HG03354 (cell line): ENCODE measurements around the gene HSDL2.
A peak's percentile ranks its signal among the peaks of the same experiment; 100 is the strongest.
"Not testable (repeated sequence)": the region's sequence is repeated elsewhere in the genome, so short reads cannot be mapped to it uniquely, and the experiment has no call there.

Experiments used
- ATAC-seq: cut with Tn5 transposase; IDR thresholded peaks from one replicate; pipeline ENCODE4 v1.9.1; 2021; ENCODE audit warnings: mild to moderate bottlenecking; ENCODE audit not compliant: unreplicated experiment, poor library complexity, severe bottlenecking

The HSDL2 gene

DNA sequence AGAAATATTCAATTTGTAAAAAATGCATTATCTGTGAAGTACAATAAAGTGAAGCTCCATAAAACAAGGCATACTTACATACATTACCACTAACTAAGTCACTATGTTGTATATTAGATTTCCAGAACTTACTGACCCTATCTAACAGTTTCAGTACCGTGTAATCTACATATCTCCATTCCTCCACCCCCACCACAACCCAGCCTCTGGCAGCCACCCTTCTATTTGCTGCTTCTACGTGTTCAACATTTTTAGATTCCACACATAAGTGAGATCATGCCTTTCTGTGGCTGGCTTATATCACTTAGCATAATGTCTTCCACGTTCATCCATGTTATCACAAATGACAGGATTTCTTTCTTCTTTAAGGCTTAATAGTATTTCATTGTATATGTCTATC, 15.1 kb upstream of the HSDL2 start:
- no peak for ATAC-seq

DNA sequence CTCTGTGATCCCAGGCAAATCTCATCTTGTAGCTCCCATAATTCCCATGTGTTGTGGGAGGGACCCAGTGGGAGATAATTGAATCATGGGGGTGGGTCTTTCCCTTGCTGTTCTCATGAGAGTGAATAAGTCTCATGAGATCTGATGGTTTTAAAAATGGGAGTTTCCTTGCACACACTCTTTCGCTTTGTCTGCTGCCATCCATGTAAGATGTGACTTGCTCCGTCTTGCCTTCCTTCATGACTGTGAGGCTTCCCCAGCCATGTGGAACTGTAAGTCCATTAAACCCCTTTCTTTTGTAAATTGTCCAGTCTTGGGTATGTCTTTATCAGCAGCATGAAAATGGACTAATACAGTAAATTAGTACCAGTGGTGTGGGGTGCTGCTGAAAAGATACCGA, 14.7 kb upstream of the HSDL2 start:
- not testable (repeated sequence) for ATAC-seq

DNA sequence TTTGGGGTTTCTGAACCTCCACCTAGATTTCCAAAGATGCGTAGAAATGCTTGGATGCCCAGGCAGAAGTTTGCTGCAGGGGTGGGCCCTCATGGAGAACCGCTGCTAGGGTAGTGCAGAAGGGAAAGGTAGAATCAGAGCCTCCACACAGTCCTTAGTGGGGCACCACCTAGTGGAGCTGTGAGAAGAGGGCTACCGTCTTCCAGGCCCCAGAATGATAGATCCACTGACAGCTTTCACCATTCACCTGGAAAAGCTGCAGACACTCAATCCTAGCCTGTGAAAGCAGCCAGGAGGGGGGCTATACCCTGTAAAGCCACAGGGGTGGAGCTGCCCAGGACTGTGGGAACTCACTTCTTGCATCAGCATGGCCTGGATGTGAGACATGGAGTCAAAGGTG, 13.3 kb upstream of the HSDL2 start:
- no peak for ATAC-seq

DNA sequence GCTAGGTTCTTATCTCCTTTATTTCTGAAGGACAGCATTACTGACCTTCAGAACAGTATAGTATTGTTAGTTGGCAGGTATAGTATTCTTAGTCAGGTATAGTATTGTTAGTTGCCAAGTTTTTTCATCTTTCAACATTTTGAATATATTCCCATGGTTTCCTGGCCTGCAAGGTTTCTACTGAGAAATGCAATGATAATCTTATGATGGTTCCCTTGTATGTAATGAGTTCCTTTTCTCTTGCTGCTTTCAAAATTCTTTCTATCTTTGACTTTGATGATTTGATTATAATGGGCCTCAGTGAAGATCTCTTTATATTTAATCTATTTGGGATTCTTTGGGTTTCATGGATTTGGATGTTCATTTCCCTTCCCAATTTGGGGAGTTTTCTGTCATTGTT, 12.4 kb upstream of the HSDL2 start:
- ATAC-seq = no peak

DNA sequence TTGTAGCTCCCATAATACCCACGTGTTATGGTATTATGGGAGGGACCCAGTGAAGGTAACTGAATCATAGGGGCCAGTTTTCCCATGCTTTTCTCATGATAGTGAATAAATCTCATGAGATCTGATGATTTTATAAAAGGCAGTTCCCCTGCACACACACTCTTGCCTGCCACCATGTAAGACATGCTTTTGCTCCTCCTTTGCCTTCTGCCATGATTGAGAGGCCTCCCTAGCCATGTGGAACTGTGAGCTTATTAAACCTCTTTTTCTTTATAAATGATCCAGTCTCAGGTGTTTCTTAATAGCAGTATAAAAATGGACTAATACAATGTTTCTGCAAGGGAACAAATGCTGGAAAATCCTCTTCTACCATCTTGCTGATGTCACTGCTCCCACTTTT, 10.1 kb upstream of the HSDL2 start:
- ATAC-seq = no peak

DNA sequence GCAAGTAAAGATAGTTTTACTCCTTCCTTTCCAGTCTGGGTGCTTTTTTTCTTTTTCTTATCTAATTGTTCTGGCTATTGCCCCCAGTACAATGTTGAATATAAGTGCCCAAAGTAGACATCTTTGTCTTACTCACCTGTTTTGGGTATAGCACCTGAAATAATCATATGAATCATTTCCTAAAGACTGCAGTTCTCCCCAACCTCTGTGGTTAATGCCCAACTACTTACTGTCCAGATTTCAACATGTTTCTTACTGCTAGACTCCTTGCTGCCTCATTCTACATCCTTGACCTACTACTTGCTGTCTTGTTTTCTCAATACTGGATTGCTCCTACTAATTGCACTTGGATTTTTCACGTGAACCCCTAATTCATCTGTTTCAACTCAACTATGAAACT, 8.8 kb upstream of the HSDL2 start:
- ATAC-seq = no peak

DNA sequence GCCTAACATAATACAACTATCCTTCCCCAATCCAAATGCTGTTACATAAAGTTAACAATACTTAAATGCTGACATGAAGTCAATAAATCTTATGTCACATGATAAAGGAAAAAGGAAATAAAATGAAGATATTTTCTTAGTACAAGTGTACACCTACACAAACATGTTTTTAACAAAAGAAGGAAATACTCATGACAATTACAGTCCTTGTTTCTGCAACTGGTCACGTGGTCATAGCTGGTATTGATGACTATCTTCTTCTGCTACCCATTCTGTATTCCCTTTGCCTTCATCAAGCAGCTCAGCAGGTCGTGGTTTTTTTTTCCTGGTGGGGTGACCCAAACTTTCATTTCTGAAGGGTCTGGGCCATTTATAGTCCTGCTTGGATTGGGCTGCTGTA, 6.2 kb upstream of the HSDL2 start:
- ATAC-seq = not testable (repeated sequence)

DNA sequence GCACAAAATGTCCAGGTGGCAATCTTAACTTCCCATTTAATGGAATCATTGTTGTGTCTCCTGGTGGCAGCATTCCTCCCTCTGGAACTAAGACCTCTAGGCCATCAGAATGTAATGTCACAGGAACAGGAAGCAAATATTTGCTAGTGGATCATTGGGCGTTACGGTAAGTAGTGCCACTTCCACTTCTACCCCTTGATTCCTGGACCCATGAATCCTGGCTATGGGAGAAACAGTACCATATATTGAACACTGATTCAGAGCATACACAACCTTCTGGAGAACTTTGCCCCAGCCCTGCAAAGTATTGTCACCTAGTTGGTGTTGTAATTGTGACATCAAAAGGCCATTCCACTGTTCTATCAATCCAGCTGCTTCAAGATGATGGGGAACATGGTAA, 5.7 kb upstream of the HSDL2 start:
- ATAC-seq = not testable (repeated sequence)

DNA sequence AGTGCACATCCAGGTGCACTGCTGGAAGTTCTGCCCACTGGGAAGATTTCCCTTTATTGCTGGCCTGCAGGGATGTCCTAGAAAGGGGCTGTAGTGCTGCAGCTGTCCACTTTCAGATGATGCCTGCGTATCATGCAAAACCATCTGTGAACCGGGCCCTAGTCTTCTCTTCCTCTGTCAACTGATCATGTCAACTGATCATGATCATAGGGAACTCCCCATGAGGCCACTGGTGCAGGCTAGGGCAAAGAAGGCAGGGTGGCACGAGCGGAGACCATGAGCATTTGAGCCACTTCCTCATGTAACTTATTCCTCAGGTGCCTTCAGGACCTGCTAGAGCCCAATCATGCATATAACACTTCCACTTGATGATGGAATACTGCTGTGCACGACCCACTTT, 4.5 kb upstream of the HSDL2 start:
- no peak for ATAC-seq

DNA sequence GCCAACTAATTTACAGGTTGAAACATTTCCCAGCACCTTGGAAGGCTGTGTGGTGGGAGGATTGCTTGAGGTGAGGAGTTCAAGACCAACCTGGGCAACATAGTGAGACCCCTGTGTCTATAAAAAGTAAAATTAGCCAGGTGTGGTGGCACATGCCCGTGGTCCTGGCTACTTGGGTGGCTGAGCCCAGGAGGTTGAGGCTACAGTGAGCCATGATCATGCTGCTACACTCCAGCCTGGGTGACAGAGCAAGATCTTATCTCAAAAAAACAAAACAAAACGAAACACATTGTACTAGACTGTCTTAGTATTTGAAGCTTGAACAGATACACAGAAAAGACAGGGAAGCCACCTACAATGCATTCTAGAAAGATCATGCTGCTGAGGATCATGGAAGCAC, 2.8 kb upstream of the HSDL2 start:
- no peak for ATAC-seq

DNA sequence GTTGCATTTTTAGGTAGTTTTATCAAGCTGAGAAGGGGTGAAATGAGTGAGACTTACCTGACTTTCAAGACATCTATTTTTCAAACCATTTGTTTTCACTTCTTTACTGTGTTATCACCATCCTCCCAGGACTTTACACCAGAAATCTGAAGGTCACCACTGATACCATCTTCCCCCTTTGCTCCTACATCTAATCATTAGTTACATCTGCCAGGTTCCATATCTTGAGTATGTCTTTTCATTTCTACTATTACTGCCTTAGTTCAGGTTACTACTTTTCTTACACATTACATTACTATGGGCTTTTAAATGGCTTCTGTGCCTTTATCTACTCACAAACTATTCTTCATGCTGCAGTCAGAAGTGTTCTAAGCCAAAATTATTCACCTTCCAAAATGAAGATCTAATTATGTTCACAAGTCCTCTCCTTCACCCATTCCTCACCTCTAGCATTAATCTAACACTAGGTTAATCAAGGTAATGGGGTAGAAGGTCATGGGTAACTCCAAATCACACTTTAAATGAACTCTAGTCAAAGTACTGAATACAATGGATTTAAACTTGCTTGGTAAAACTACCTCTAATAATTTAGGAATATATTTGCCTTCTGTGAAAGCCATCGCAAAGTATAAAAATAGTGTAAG, 2.1 kb upstream of the HSDL2 start:
- no peak for ATAC-seq

DNA sequence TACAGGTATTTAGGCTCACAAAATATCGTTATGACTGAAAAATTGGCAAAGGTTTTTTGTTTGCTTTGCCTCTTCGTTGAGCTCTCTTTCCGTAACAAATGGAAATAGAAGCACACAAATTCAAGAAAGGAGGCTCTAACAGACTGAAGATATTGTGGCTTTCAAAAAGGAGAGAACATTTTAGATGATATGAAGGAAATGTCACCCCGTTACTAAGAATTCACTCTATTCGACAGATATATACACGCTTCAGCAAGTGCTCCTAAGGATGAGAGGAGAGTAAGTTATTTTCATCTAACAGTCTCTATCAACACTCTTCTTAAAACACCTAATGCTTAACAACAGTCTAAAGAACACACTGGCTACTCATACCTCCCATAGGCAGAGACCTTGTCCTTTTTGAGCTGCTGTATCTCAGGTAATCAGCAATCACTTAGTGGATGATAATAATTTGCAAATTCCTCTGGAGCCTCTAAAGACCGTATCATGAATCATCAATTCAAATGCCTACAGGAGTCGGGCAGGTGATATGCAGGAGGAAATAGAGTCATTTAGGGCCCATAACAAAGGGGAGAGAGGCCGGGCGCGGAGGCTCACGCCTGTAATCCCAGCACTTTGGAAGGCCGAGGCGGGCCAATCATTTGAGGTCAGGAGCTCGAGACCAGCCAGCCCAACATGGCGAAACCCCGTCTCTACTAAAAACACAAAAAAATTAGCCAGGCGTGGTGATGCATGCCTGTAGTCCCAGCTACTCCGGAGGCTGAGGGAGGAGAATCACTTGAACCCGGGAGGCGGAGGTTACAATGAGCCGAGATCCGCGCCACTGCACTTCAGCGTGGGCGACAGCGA, 1.4 kb upstream of the HSDL2 start:
- ATAC-seq = peak; percentile 12

DNA sequence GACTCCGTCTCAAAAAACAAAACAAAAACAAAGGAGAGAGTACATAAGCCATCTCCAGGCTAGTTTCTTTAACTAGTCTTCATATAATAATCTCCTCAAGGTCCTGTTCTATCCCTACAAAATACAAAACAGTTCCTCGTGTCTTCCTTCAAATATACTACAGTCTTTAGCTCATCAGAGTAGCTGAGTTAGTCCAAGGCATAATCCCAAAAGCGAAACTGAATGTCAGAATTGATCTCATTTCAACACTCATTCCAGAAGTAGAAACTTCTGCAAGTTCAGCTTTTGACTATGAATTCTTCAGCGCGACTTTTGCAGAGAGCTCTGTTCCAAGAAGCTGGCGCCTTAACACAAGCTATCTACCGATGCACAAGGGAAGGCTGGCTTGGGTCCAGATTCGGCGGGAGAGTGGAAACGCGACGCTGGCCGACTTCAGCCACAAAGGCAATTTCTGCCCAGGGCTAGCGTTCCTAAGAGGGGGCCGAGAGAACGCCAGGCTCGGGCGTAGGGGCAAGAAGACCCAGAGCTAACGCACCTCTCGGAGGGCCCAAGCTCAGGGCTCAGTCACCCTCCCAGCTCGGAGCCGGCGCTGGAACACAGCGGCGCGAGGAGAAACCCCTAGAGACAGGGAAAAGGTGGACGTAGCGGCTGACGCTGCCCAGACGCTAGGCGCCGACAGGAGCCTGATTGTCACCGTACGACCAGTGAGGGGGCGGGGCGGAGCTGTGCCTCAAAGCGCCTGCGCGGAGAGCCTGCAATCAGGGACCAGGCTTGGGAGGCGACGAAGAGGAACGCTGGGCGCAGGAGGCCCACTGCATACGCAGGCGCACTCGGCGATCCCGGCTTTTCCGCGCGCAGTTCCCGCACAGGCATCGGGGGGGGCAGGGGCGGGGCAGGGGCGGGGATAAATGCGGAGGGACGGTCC, 469 bp upstream of the HSDL2 start:
- peak; percentile 86 for ATAC-seq

DNA sequence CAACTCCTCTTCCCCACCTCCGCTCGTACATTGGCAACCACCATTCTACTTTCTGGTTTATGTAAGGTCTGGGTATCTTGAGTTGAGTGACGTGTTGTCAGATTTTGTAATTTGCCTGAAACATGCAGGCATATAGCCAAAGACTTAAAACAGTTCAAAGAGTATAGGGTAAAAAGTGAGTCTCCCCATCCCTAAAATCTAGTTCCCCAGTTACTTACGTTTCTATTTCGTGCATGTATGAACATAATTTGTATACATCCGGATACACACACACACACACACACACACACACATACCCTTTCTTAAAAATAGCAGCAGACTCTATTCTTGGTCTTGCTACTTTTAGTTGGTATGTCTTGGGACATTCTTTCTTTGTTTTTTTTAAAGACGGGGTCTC, 915 bp downstream of the HSDL2 start:
- ATAC-seq = no peak

DNA sequence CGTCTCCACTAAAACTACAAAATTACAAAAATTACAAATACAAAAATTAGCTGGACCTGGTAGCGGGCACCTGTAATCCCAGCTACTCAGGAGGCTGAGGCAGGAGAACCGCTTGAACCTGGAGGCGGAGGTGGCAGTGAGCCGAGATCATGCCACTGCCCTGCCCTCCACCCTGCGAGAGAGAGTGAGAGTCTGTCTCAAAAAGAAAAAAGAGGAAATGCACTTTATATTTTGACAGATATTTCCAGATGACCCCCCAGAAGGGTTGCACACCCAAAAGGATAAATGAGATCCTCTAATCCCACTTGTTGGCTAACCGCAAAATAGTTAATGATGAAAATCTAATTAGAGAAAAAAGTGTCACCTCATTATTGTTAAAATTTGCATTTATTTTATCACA, 2.2 kb downstream of the HSDL2 start:
- no peak for ATAC-seq

DNA sequence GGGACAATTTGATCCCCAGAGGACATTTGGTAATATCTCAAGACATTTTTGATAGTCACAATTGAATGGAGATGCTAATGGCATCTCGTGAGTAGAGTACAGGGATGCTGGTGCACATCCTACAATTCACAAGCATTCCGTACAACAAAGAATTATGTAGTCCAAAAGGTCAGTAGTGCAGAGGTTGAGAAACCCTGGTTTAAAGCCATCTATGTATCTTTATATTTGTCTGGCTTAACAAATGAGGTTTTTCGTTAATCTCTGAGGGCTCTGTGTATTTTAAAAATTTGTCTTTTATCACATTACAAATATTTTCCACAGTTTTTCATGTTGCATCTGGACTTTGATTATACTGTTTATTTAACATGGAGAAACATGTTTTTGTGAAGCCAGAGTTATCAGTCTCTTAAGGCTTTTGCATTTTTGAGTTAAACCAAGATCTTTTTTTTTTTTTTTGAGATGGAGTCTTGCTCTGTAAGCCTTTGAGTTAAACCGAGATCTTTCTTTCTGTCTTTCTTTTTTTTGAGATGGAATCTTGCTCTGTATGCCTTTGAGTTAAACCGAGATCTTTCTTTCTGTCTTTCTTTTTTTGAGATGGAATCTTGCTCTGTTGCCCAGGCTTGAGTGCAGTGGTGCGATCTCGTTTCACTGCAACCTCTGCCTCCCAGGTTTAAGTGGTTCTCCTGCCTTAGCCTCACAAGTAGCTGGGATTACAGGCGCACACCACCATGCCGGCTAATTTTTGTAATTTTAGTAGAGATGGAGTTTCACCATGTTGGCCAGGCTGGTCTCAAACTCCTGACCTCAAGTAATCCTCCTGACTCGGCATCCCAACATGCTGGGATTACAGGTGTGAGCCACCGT, 2.8 kb downstream of the HSDL2 start:
- no peak for ATAC-seq

DNA sequence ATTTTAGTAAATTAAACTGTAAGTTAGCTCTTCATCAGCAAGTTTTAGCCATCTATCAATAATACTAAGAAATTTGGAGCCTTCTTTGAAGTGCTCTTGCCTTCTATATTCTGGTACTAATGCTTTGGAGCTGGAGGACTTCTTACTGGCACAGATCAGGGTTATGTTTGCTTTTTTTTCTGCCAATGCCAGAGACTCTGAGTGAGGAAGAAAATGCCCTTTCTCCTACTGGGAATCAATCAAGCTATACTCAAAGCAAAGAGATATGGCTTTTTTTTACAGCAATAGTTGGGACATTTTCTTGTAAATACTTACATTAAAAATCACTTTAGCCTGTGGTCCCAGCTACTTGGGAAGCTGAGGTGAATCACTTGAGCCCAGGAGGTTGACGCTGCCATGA, 4.3 kb downstream of the HSDL2 start:
- ATAC-seq = no peak

DNA sequence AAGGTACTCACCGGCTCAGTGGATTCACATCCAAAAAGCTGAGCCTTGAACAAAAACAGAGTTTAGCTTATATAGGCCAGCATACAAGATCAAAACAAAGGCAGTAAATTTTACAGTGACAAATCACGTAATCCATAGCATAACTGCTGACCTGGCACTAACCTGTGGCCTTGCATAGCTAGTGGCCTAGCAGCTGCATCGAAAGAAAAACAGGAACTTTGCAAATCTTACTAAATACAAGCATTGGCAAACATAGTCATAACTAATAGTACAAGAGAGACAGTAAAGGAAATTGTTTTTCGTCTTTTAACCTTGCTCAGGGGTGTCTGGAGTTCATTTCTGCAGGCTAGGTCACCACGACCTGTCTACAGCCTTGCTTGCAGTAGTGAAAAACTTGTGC, 4.8 kb downstream of the HSDL2 start:
- ATAC-seq = no peak

DNA sequence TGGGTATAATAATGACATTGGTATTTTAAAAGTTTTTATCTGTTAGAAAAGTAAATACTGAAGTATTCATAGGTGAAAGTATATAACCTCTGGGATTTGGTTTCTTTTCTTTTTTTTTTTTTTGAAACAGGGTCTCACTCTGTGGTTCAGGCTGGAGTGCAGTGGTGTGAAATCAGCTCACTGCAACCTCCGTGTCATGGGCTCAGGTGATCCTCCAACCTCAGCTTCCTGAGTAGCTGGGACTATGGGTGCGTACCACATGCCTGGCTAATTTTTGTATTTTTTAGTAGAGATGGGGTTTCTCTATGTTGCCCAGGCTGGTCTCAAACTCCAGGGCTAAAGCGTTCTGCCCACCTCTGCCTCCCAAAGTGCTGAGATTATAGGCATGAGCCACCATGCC, 7.2 kb downstream of the HSDL2 start:
- no peak for ATAC-seq

DNA sequence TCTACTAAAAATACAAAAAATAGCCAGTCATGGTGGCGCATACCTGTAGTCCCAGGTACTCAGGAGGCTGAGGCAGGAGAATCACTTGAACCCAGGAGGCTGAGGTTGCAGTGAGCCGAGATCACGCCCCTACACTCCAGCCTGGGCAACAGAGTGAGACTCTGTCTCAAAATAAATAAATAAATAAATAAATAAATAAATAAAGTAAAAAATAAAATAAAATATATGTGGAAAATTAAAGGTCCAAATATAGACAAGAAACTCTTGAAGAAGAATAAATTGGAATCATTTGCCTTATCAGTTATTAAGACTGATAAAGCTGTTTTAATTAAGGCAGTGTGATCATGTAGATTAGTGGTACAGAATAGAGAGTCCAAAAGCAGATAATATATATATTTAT, 10.0 kb downstream of the HSDL2 start:
- not testable (repeated sequence) for ATAC-seq
